GM03348 (cell line): ENCODE measurements around the gene CPLX1.
"Not testable (repeated sequence)": the region's sequence is repeated elsewhere in the genome, so short reads cannot be mapped to it uniquely, and the experiment has no call there.

ENCODE experiments used
- DNase-seq: peaks from one replicate; pipeline ENCODE4 v3.0.0; 2012; ENCODE audit warnings: low spot score

Gene CPLX1

GRCh38 chr4:819401-820229 is 6.3 kb downstream of the CPLX1 start:
- no peak for DNase-seq

GRCh38 chr4:818106-818921 is 7.6 kb downstream of the CPLX1 start:
- DNase-seq = no peak

- DNase-seq = no peak
Observed at GRCh38 chr4:815464-816146, 10.3 kb downstream of the CPLX1 start.

- DNase-seq = no peak
Observed at GRCh38 chr4:814312-814850, 11.5 kb downstream of the CPLX1 start.

GRCh38 chr4:813900-814299 is 12.0 kb downstream of the CPLX1 start:
- DNase-seq = no peak

GRCh38 chr4:808860-809570 is 16.9 kb downstream of the CPLX1 start:
- no peak for DNase-seq

GRCh38 chr4:807792-808191 is 18.1 kb downstream of the CPLX1 start:
- no peak for DNase-seq

GRCh38 chr4:806979-807378 is 18.9 kb downstream of the CPLX1 start:
- not testable (repeated sequence) for DNase-seq

GRCh38 chr4:804804-805203 is 21.1 kb downstream of the CPLX1 start:
- no peak for DNase-seq

GRCh38 chr4:803884-804283 is 22.0 kb downstream of the CPLX1 start:
- no peak for DNase-seq

- no peak for DNase-seq
Observed at GRCh38 chr4:801436-802124, 24.3 kb downstream of the CPLX1 start.

GRCh38 chr4:797066-797465 is 28.9 kb downstream of the CPLX1 start:
- no peak for DNase-seq

GRCh38 chr4:796206-796605 is 29.7 kb downstream of the CPLX1 start:
- DNase-seq = no peak

- DNase-seq = no peak
Observed at GRCh38 chr4:795726-796119, 30.2 kb downstream of the CPLX1 start.

- DNase-seq = no peak
Observed at GRCh38 chr4:794900-795725, 30.8 kb downstream of the CPLX1 start.

- no peak for DNase-seq
Observed at GRCh38 chr4:793941-794621, 31.8 kb downstream of the CPLX1 start.

GRCh38 chr4:793093-793861 is 32.7 kb downstream of the CPLX1 start:
- DNase-seq = no peak

GRCh38 chr4:792626-793092 is 33.3 kb downstream of the CPLX1 start:
- no peak for DNase-seq
